OCI-LY7 (cell line): Measurements from ENCODE around the gene TEKTIP1. TPM values are rescaled to one million over a fixed set of nuclear protein-coding genes. Genes with fewer than 3 reads are reported as not detected.

ENCODE experiments used
- BruUV-seq: library from RNA; stranded (reverse); fragments of 400-500 nt; replicated peaks from 2 replicates; lab custom pipeline; 2021; lab: Mats Ljungman, UMichigan
- CTCF ChIA-PET: fragments of 300-600 bp; sonication (Branson Sonifier 250); formaldehyde crosslinking; loops from one replicate; lab custom pipeline; 2022; ENCODE audit warnings: antibody characterized with exemption; ENCODE audit not compliant: unreplicated experiment; lab: Charles Lee
- POLR2A ChIA-PET: fragments of 300-600 bp; sonication (Branson Sonifier 250); formaldehyde crosslinking; loops from one replicate; lab custom pipeline; 2022; ENCODE audit warnings: antibody characterized with exemption; lab: Charles Lee
- DNase-seq: peaks from one replicate; pipeline ENCODE4 v3.0.0-alpha.2; 2015; ENCODE audit warnings: low spot score
- H2AFZ ChIP-seq: fragments of 200-600 bp; sonication (generic), shearing (Covaris generic); 2 replicates; pipeline ENCODE4 v1.6.1; 2014; ENCODE audit warnings: mild to moderate bottlenecking, antibody characterized with exemption, low read length, moderate library complexity
- H3K27ac ChIP-seq: fragments of 200-600 bp; sonication (generic); 2 replicates; pipeline ENCODE4 v1.5.1; 2014; ENCODE audit warnings: mixed run types, low read depth, mild to moderate bottlenecking, moderate library complexity, low read length, inconsistent platforms; ENCODE audit not compliant: poor library complexity, severe bottlenecking
- H3K36me3 ChIP-seq: fragments of 200-600 bp; sonication (generic); 2 replicates; pipeline ENCODE4 v1.6.1; 2014; ENCODE audit warnings: mild to moderate bottlenecking, antibody characterized with exemption, low read length, moderate library complexity, mixed read lengths; ENCODE audit not compliant: insufficient read depth
- H3K4me1 ChIP-seq: fragments of 200-600 bp; sonication (generic); 2 replicates; pipeline ENCODE4 v1.5.1; 2014; ENCODE audit warnings: mild to moderate bottlenecking, low read length; ENCODE audit not compliant: insufficient read depth, poor library complexity, severe bottlenecking
- H3K4me2 ChIP-seq: fragments of 200-600 bp; sonication (generic); 2 replicates; pipeline ENCODE4 v1.6.1; 2014; ENCODE audit warnings: mild to moderate bottlenecking, low read length
- H3K4me3 ChIP-seq: fragments of 200-600 bp; sonication (generic); 2 replicates; pipeline ENCODE4 v1.5.1; 2014; ENCODE audit warnings: mild to moderate bottlenecking, low read depth, low read length; ENCODE audit not compliant: poor library complexity, severe bottlenecking
- H3K79me2 ChIP-seq: fragments of 200-600 bp; sonication (generic); 2 replicates; pipeline ENCODE4 v1.6.1; 2016; ENCODE audit warnings: low read depth, mild to moderate bottlenecking, low read length, moderate library complexity, mixed read lengths; ENCODE audit not compliant: insufficient read depth
- H3K9me2 ChIP-seq: fragments of 200-600 bp; sonication (generic); 2 replicates; pipeline ENCODE4 v1.6.1; 2016; ENCODE audit warnings: mild to moderate bottlenecking, low read length, mixed read lengths; ENCODE audit not compliant: insufficient read depth
- H3K9me3 ChIP-seq: fragments of 200-600 bp; sonication (generic); 2 replicates; pipeline ENCODE4 v1.6.1; 2014; ENCODE audit warnings: mild to moderate bottlenecking, mixed run types, low read length, mixed read lengths
- H4K20me1 ChIP-seq: fragments of 200-600 bp; sonication (generic); 2 replicates; pipeline ENCODE4 v1.6.1; 2014; ENCODE audit warnings: mild to moderate bottlenecking, antibody characterized with exemption, low read length, moderate library complexity, mixed read lengths; ENCODE audit not compliant: insufficient read depth
- EZH2phosphoT487 ChIP-seq: fragments of 200-600 bp; sonication (generic); IDR thresholded peaks from 2 replicates; pipeline ENCODE4 v1.6.1; 2018; ENCODE audit warnings: low read depth, borderline replicate concordance, mild to moderate bottlenecking, mixed run types, antibody characterized with exemption, low read length, moderate library complexity, mixed read lengths
- intact Hi-C: fragments of 100-400 bp; cut with micrococcal nuclease; formaldehyde crosslinking; loops from one replicate; pipeline ENCODE4 v1.10.0; 2022; ENCODE audit not compliant: unreplicated experiment
- total RNA-seq, 2 experiments: library from RNA; depleted of rRNA in 1 of 2; stranded (reverse); fragments of >200 nt in 1 of 2; shearing (Covaris generic) in 1 of 2; gene quantifications; 2 replicates each; pipeline ENCODE4 v1.2.3, GENCODE V29; 2014 to 2022
- TF ChIP-seq, protein P1 (sequence below): fragments of 200-600 bp; sonication (generic); conservative IDR thresholded peaks from 2 replicates; pipeline ENCODE4 v1.5.1; 2014; ENCODE audit warnings: mild to moderate bottlenecking, antibody characterized with exemption, low read length, moderate library complexity, mixed read lengths

Gene TEKTIP1
- total RNA-seq, 2 experiments from 2014 or later, result 0.44 to 7.0 TPM

DNA sequence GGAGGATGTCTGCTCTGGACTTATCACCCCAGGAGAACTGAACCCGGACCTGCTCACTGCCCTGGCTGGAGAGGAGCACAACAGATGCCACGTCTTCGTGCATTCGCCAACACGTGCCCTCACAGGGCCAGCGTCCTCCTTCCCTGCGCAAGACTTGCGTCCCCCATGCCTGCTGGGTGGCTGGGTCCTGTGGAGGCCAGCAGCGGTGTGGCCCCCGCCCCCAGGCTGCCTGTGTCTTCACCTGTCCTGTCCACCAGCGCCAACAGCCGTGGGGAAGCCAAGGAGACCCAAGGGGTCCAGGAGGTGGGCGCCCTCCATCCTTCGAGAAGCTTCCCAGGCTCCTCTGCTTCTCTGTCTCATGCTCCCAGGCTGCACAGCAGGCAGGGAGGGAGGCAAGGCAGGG lies 3.4 kb upstream of the TEKTIP1 start:
- H3K4me3 ChIP-seq, result no peak overlapping the region
- no peak for TF ChIP-seq EZH2phosphoT487
- no peaks in the 10 kb centered on the region for H3K79me2 ChIP-seq
- no peaks in the 10 kb centered on the region for H3K9me3 ChIP-seq
- H3K36me3 ChIP-seq, result peaks cover 80% of the 10 kb centered on the region
- ChIA-PET CTCF (no interaction called here), POLR2A (no interaction called here)
- no peaks in the 10 kb centered on the region for H4K20me1 ChIP-seq
- H3K9me2 ChIP-seq, result no peaks in the 10 kb centered on the region
- intact Hi-C loops, result no loop called here
- no peak overlapping the region for H3K27ac ChIP-seq
- DNase-seq, result no peak
- no peak overlapping the region for H3K4me2 ChIP-seq
- no peak overlapping the region for H2AFZ ChIP-seq
- no peaks in the 10 kb centered on the region for H3K4me1 ChIP-seq
- BruUV-seq, result no TSS peak

DNA sequence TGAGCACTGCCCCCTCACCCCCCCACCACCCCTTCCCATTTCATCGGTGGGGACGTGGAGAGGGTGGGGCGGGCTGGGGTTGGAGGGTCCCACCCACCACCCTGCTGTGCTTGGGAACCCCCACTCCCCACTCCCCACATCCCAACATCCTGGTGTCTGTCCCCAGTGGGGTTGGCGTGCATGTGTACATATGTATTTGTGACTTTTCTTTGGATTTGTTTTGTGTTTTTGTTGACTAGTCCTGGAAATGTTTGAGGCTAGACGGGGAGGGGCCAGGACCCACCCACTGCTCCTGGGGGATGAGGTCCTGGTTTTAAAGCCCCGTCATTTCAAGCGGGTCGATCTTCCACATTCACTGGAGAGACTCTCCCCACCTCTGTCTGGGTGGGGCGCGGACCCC lies 3.0 kb upstream of the TEKTIP1 start:
- no peak for TF ChIP-seq EZH2phosphoT487
- TF ChIP-seq, protein P1, sequence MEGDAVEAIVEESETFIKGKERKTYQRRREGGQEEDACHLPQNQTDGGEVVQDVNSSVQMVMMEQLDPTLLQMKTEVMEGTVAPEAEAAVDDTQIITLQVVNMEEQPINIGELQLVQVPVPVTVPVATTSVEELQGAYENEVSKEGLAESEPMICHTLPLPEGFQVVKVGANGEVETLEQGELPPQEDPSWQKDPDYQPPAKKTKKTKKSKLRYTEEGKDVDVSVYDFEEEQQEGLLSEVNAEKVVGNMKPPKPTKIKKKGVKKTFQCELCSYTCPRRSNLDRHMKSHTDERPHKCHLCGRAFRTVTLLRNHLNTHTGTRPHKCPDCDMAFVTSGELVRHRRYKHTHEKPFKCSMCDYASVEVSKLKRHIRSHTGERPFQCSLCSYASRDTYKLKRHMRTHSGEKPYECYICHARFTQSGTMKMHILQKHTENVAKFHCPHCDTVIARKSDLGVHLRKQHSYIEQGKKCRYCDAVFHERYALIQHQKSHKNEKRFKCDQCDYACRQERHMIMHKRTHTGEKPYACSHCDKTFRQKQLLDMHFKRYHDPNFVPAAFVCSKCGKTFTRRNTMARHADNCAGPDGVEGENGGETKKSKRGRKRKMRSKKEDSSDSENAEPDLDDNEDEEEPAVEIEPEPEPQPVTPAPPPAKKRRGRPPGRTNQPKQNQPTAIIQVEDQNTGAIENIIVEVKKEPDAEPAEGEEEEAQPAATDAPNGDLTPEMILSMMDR, result no peak
- Histone ChIP-seq H4K20me1 (no peaks in the 10 kb centered on the region), H3K27ac (no peak overlapping the region), H3K4me3 (no peak overlapping the region), H3K4me1 (no peaks in the 10 kb centered on the region), H3K9me2 (no peaks in the 10 kb centered on the region), H3K36me3 (peaks cover 80% of the 10 kb centered on the region), H3K4me2 (no peak overlapping the region), H3K79me2 (no peaks in the 10 kb centered on the region), H2AFZ (no peak overlapping the region), H3K9me3 (no peaks in the 10 kb centered on the region)
- intact Hi-C loops, result no loop called here
- ChIA-PET CTCF (no interaction called here), POLR2A (no interaction called here)
- no peak for DNase-seq
- BruUV-seq, result no TSS peak

DNA sequence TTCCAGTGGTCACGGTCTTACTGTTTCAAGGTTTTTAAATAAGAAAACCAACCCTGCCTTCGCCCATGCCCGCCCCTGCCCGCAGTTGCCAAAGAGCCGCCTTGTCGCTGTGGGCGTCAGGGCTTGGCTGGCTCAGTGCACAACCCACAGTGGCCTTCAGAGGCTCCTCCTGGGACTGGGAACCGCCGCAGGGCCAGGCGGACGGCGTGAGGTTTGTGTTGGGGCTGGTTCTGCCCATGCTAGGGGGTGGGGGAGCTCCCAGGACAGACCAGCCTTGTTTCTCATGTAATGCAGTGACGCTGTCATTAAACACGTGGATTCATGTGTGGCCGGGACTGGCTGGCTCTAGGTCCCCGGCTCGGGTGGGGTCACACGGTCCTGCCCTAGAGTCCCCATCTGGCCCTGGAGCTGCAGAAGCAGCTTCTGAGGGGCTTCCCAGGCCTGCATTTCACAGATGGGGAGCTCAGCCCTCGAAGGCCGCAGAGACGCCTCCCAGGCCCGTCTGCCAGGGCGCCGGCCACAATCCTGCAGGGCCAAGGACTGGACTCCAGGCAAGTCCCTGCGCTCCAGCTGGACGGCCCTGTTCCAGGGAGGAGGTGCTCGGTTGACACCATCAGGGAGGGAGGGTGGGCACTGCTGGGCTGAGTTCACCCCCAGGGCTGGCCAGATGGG lies 2.4 kb upstream of the TEKTIP1 start:
- no peaks in the 10 kb centered on the region for H3K4me1 ChIP-seq
- POLR2A ChIA-PET, result no interaction called here
- intact Hi-C loops, result no loop called here
- no peak overlapping the region for H3K27ac ChIP-seq
- no peak for DNase-seq
- H3K9me2 ChIP-seq, result no peaks in the 10 kb centered on the region
- H3K4me2 ChIP-seq, result no peak overlapping the region
- H2AFZ ChIP-seq, result no peak overlapping the region
- no TSS peak for BruUV-seq
- no peak overlapping the region for H3K4me3 ChIP-seq
- TF ChIP-seq, protein P1, result no peak
- TF ChIP-seq EZH2phosphoT487, result no peak
- H4K20me1 ChIP-seq, result no peaks in the 10 kb centered on the region
- H3K79me2 ChIP-seq, result no peaks in the 10 kb centered on the region
- no peaks in the 10 kb centered on the region for H3K9me3 ChIP-seq
- H3K36me3 ChIP-seq, result peaks cover 74% of the 10 kb centered on the region
- CTCF ChIA-PET, result no interaction called here
